K562 (cell line): ENCODE results near the gene HBM. TPM values are rescaled to one million over a fixed set of nuclear protein-coding genes. Genes with fewer than 3 reads are reported as not detected.

Experiments used
- ATAC-seq: fragments of 200-7000 bp; cut with Tn5 transposase; 3 replicates; pipeline ENCODE4 v1.9.1; 2020; ENCODE audit warnings: moderate library complexity
- BruUV-seq: library from RNA; stranded (reverse); fragments of 400-500 nt; replicated peaks from 2 replicates; lab custom pipeline; 2021; lab: Mats Ljungman, UMichigan
- CTCF ChIA-PET: fragments of 300-600 bp; formaldehyde crosslinking; extraction: SDS; loops from one replicate; lab custom pipeline; 2021; ENCODE audit warnings: low intra/inter-chr PET ratio; lab: Yijun Ruan, JAX
- POLR2A ChIA-PET: fragments of 300-600, 350-650 bp; sonication (Branson Sonifier 250); formaldehyde crosslinking; extraction: SDS; loops from one replicate; lab custom pipeline; 2021; ENCODE audit warnings: antibody characterized with exemption, inconsistent platforms; lab: Yijun Ruan, JAX
- DNase-seq, 4 experiments: peaks; one replicate each; pipeline versions ENCODE4 v3.0.0 to v3.0.0-alpha.2; 2011 to 2018; ENCODE audit warnings: low spot score in 3 of 4, mixed read lengths in 3 of 4; ENCODE audit errors: extremely low read depth in 1 of 4
- FAIRE-seq: peaks from 2 replicates; lab custom pipeline; 2011; peaks lifted over from hg19 to GRCh38; lab: Jason Lieb, UNC
- H2AFZ ChIP-seq: 2 replicates; pipeline ENCODE4 v1.6.0; 2011; ENCODE audit warnings: low read depth, low read length, control low read depth, inconsistent platforms
- H3K27ac ChIP-seq: fragments of 200-600 bp; 3 replicates; pipeline ENCODE4 v1.8.0; 2011; ENCODE audit warnings: low read depth, mild to moderate bottlenecking, control low read depth, inconsistent platforms, low read length, moderate library complexity, mixed read lengths; ENCODE audit errors: extremely low read depth
- H3K27me3 ChIP-seq, 2 experiments: fragments of 300-600 bp in 1 of 2; 2 replicates in 1 of 2; 3 replicates in 1 of 2; pipeline versions ENCODE4 v1.6.0 to v1.8.0; 2011; ENCODE audit warnings: inconsistent platforms in 2 of 2, low read length in 2 of 2, mild to moderate bottlenecking in 1 of 2, mixed read lengths in 1 of 2, moderate library complexity in 1 of 2; ENCODE audit not compliant: control insufficient read depth in 2 of 2, insufficient read depth in 2 of 2
- H3K36me3 ChIP-seq: fragments of 300-600 bp; 3 replicates; pipeline ENCODE4 v1.8.0; 2011; ENCODE audit warnings: mild to moderate bottlenecking, low read length, inconsistent platforms; ENCODE audit not compliant: control insufficient read depth, insufficient read depth
- H3K4me1 ChIP-seq, 2 experiments: fragments of 200-600 bp in 1 of 2; replicated peaks in 1 of 2; 2 replicates in 1 of 2; 3 replicates in 1 of 2; pipeline versions ENCODE4 v1.5.1 to v1.8.0; 2011; ENCODE audit warnings: inconsistent platforms in 2 of 2, low read length in 2 of 2, mild to moderate bottlenecking in 1 of 2, mixed read lengths in 1 of 2, moderate library complexity in 1 of 2; ENCODE audit not compliant: control insufficient read depth in 2 of 2, insufficient read depth in 2 of 2
- H3K4me2 ChIP-seq: 2 replicates; pipeline ENCODE4 v1.6.1; 2011; ENCODE audit warnings: low read length, control low read depth, inconsistent platforms, mixed read lengths; ENCODE audit not compliant: insufficient read depth
- H3K4me3 ChIP-seq: fragments of 200-600 bp; sonication (generic), shearing (Covaris generic); 2 replicates; pipeline ENCODE4 v1.5.1; 2016; ENCODE audit warnings: control low read depth, inconsistent platforms
- H3K79me2 ChIP-seq: fragments of 200-600 bp; 3 replicates; pipeline ENCODE4 v1.8.0; 2011; ENCODE audit warnings: low read length, inconsistent platforms; ENCODE audit not compliant: control insufficient read depth, insufficient read depth
- H3K9ac ChIP-seq, 2 experiments: 2 replicates each; pipeline versions ENCODE4 v1.6.0 to v1.6.1; 2011; ENCODE audit warnings: low read depth in 2 of 2, low read length in 2 of 2, control low read depth in 1 of 2, inconsistent platforms in 1 of 2, mild to moderate bottlenecking in 1 of 2, mixed read lengths in 1 of 2; ENCODE audit not compliant: insufficient read depth in 1 of 2
- H3K9me1 ChIP-seq: one replicate; pipeline ENCODE4 v1.6.0; 2011; ENCODE audit warnings: inconsistent platforms, mild to moderate bottlenecking, low read length, moderate library complexity; ENCODE audit not compliant: control insufficient read depth, insufficient read depth
- H3K9me3 ChIP-seq: replicated peaks from 2 replicates; pipeline ENCODE4 v1.5.1; 2011; ENCODE audit warnings: low read depth, low read length, inconsistent platforms; ENCODE audit not compliant: control insufficient read depth, insufficient read depth
- H4K20me1 ChIP-seq: replicated peaks from 2 replicates; pipeline ENCODE4 v1.6.1; 2011; ENCODE audit warnings: low read length, inconsistent platforms, mixed read lengths; ENCODE audit not compliant: control insufficient read depth, insufficient read depth
- GABPB1 ChIP-seq: sonication (generic); formaldehyde crosslinking; IDR thresholded peaks from 2 replicates; pipeline ENCODE4 v1.8.0; 2022; ENCODE audit warnings: mild to moderate bottlenecking, missing genetic modification reagents
- NRF1 ChIP-seq, 2 experiments: fragments of 450-650 bp; IDR thresholded peaks in 1 of 2; conservative IDR thresholded peaks in 1 of 2; 2 replicates each; pipeline ENCODE4 v1.6.1; 2014; ENCODE audit warnings: mild to moderate bottlenecking in 2 of 2
- TCF7L2 ChIP-seq: fragments of 150-350 bp; IDR thresholded peaks from 2 replicates; pipeline ENCODE4 v1.6.1; 2016; ENCODE audit warnings: low read depth, mild to moderate bottlenecking, low read length, moderate library complexity
- ZKSCAN8 ChIP-seq: fragments of 200-800 bp; sonication (Bioruptor generic); IDR thresholded peaks from 2 replicates; pipeline ENCODE4 v1.6.1; 2016; ENCODE audit warnings: missing genetic modification characterization, missing compliant biosample characterization
- ZNF175 ChIP-seq: fragments of 200-800 bp; sonication (Bioruptor generic); IDR thresholded peaks from 2 replicates; pipeline ENCODE4 v1.6.1; 2016; ENCODE audit warnings: low read depth, mild to moderate bottlenecking, missing genetic modification characterization, missing compliant biosample characterization
- ZNF583 ChIP-seq: fragments of 250-450 bp; sonication (Bioruptor Pico); IDR thresholded peaks from 2 replicates; pipeline ENCODE4 v1.4.0; 2020
- WGBS: fragments of 100-300 bp; shearing (Covaris generic); methylation state at CpG from one replicate; pipeline ENCODE4 v1.1.6; 2016; ENCODE audit warnings: low coverage, mixed read lengths; ENCODE audit not compliant: insufficient coverage; ENCODE audit errors: missing lambda C conversion rate; 5-methylcytosine and 5-hydroxymethylcytosine counted together
- in situ Hi-C: fragments of 300-500 bp; cut with MboI; formaldehyde crosslinking; loops from 4 replicates; pipeline ENCODE4 v1.15.0; 2018; ENCODE audit warnings: inconsistent platforms, mixed read lengths
- intact Hi-C: fragments of 100-400 bp; cut with micrococcal nuclease; formaldehyde crosslinking; loops from 2 replicates; pipeline ENCODE4 v1.14.2; 2022
- polyA plus RNA-seq, 8 experiments: library from polyadenylated mRNA; depleted of rRNA in 4 of 8; stranded (reverse) in 5 of 8; unstranded in 3 of 8; fragments of >200 nt; fragmentation: Nextera tagmentation in 2 of 8; fragmentation: Illumina TruSeq in 1 of 8; extraction: Ambion mirVana in 2 of 8; extraction: Trizol in 1 of 8; gene quantifications; 2 replicates each; pipeline versions ENCODE4 v1.2.1 to v1.2.3, GENCODE V29; 2011 to 2014; ENCODE audit warnings: inconsistent platforms in 1 of 8, missing spikeins in 1 of 8
- total RNA-seq, 7 experiments: library from RNA; depleted of rRNA in 6 of 7; stranded (reverse); fragments of >200 nt in 6 of 7; fragmentation: Illumina TruSeq in 2 of 7; extraction: Trizol in 2 of 7; gene quantifications; 2 replicates each; pipeline versions ENCODE4 v1.2.1 to v1.2.3, GENCODE V29; 2011 to 2021; ENCODE audit warnings: low replicate concordance in 1 of 7
- TF ChIP-seq, protein P1 (sequence below), 2 experiments: fragments of 450-650 bp; IDR thresholded peaks; 2 replicates each; pipeline ENCODE4 v1.6.1; 2016; ENCODE audit warnings: mild to moderate bottlenecking in 2 of 2, borderline replicate concordance in 1 of 2, low read depth in 1 of 2, moderate library complexity in 1 of 2
- TF ChIP-seq, protein P2 (sequence below): fragments of 450-650 bp; IDR thresholded peaks from 2 replicates; pipeline ENCODE4 v1.6.1; 2018; ENCODE audit warnings: mild to moderate bottlenecking, low read depth; ENCODE audit not compliant: partially characterized antibody

Gene HBM
- total and polyA plus RNA-seq, 9 of the 15 experiments (the other 6 are each of a cell fraction or from before 2014, with no cell fraction given) = not detected

DNA sequence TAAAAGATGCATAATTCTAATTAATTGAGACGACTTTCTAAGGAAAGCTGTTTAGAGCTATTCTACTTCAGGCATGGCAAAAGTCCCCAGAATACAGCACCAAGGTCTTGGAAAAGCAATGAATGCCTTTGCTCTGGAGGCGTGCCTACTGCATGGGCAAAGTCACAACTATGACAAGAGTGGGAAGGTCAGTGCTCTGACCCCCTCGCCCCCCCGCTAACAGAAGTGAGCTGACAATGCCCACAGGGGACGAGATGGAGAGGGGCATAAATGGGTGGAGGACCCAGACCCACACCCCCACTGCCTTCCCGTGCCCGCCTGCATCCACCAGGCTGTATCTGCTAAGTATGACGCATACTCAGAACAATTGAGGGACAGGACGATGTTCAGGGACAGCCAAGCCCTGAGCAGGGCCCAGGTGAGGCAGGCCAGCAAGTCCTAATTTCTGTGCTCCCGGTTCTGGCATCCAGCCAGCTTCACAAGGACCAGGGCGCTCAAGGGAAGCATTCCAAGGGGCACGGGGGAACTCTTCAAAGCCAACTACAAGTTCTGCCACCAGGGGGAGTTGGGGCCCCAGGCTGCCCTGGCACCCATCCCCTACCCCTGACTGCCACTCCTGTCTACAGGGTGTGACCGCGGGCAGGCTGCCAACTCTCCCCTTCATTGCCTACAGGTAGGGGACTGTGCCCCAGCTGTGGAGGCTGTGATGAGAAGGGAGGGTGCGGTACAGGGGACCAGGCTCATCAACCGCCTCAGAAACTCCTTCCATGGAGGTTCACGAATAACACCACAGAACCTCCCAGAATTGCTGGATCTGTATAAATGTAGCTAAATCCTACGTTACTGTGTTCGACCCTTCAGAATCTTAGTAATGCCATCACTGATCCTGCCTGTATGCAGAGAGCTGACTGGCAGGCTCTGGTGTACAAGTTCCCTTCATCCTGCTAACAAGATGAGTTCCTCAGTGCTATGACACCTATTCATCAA, 48.1 kb upstream of the HBM start:
- no TSS peak for BruUV-seq
- no peak overlapping the region for H3K4me2 ChIP-seq
- POLR2A ChIA-PET = interaction anchor here (0.6 to 0.9 kb wide), 3 partner anchors 11 to 90 kb away, joined by 3 to 6 read pairs (median 3); no protein-coding TSS in a partner anchor
- H3K79me2 ChIP-seq = peaks cover 28% of the 10 kb centered on the region
- WGBS = 80% methylated on average over 15 of the region's 19 CpGs
- CTCF ChIA-PET = no interaction called here
- H3K4me1 ChIP-seq = peaks cover 66% of the 10 kb centered on the region in 2 experiments
- H3K9me3 ChIP-seq = no peaks in the 10 kb centered on the region
- intact Hi-C loops (no loop called here), in situ Hi-C loops (no loop called here)
- H3K9ac ChIP-seq = peak overlapping the region in 1 of 2 experiments; percentile 41; a peak in 1 of 4 replicates
- H3K36me3 ChIP-seq = peaks cover 57% of the 10 kb centered on the region
- ATAC-seq = peak; percentile 18; the same call in 1 of the 3 replicates
- no peak overlapping the region for H3K4me3 ChIP-seq
- peak; percentile 46 to 73 (median 61) for DNase-seq
- H3K27ac ChIP-seq = no peak overlapping the region; the same call in 2 of the 3 replicates
- no peak for FAIRE-seq
- H4K20me1 ChIP-seq = no peaks in the 10 kb centered on the region
- H3K9me1 ChIP-seq = no peaks in the 10 kb centered on the region
- no peak overlapping the region for H2AFZ ChIP-seq
- H3K27me3 ChIP-seq = no peaks in the 10 kb centered on the region; a peak in 1 of 5 replicates
- TF ChIP-seq, protein P1, sequence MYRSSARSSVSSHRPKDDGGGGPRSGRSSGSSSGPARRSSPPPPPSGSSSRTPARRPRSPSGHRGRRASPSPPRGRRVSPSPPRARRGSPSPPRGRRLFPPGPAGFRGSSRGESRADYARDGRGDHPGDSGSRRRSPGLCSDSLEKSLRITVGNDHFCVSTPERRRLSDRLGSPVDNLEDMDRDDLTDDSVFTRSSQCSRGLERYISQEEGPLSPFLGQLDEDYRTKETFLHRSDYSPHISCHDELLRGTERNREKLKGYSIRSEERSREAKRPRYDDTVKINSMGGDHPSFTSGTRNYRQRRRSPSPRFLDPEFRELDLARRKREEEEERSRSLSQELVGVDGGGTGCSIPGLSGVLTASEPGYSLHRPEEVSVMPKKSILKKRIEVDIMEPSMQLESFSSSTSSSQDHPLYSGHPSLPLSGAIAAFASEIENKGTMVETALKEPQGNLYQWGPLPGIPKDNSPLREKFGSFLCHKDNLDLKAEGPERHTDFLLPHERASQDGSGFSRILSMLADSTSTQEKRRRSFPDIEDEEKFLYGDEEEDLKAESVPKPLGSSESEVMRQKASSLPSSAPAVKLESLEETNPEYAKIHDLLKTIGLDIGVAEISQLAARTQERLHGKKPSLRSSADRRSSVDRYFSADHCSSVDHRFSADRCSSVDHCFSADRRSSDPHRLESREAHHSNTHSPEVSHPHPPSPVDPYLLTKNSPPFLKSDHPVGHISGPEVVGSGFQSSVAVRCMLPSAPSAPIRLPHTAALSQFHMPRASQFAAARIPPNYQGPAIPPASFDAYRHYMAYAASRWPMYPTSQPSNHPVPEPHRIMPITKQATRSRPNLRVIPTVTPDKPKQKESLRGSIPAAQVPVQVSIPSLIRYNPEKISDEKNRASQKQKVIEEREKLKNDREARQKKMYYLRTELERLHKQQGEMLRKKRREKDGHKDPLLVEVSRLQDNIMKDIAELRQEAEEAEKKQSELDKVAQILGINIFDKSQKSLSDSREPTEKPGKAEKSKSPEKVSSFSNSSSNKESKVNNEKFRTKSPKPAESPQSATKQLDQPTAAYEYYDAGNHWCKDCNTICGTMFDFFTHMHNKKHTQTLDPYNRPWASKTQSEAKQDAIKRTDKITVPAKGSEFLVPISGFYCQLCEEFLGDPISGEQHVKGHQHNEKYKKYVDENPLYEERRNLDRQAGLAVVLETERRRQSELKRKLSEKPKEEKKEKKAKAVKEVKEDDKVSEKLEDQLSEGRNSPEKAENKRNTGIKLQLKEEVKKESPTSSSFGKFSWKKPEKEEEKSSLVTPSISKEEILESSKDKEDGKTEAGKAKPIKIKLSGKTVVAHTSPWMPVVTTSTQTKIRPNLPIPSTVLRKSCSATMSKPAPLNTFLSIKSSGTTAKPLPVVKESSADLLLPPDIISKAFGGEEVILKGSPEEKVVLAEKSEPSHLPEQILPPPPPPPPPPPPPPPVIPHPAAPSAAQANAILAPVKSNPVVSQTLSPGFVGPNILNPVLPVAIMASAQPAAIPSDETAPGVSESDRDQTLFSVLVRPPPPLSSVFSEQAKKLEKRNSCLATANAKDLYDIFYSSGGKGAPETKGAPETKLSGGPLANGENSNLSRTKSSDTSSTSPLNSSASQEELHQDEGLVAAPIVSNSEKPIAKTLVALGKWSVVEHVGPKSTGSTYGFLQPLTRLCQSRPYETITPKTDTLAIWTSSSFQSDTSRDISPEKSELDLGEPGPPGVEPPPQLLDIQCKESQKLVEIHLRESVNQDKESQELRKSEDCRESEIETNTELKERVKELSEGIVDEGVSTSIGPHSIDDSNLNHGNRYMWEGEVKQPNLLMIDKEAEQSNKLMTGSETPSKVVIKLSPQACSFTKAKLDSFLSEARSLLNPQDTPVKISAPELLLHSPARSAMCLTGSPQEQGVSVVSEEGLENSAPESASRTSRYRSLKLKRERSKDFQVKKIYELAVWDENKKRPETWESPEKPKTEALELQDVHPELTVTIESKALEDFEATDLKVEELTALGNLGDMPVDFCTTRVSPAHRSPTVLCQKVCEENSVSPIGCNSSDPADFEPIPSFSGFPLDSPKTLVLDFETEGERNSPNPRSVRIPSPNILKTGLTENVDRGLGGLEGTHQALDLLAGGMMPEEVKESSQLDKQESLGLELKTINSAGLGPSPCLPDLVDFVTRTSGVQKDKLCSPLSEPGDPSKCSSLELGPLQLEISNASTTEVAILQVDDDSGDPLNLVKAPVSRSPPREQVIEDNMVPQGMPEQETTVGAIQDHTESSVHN (IDR thresholded peaks at IDR 0.05; ENCODE audit: borderline replicate concordance in 1 of 2, low read depth in 1 of 2) = no peak
- TF ChIP-seq ZKSCAN8 (CRISPR knock-in tag) (no peak), ZNF175 (CRISPR knock-in tag) (no peak), NRF1 (conservative IDR thresholded peaks at IDR 0.05 in 1 of 2, IDR thresholded peaks at IDR 0.05 in 1 of 2) (no peak), TCF7L2 (no peak), GABPB1 (CRISPR knock-in tag) (no peak), ZNF583 (CRISPR knock-in tag) (peak; percentile 69; the same call in 1 of the 2 replicates)
- TF ChIP-seq, protein P2, sequence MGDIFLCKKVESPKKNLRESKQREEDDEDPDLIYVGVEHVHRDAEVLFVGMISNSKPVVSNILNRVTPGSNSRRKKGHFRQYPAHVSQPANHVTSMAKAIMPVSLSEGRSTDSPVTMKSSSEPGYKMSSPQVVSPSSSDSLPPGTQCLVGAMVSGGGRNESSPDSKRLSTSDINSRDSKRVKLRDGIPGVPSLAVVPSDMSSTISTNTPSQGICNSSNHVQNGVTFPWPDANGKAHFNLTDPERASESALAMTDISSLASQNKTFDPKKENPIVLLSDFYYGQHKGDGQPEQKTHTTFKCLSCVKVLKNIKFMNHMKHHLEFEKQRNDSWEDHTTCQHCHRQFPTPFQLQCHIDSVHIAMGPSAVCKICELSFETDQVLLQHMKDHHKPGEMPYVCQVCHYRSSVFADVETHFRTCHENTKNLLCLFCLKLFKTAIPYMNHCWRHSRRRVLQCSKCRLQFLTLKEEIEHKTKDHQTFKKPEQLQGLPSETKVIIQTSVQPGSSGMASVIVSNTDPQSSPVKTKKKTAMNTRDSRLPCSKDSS = no peak
